NCI-H82 (cell line): ENCODE results near the gene SGK1.
"Not testable (repeated sequence)": the region's sequence is repeated elsewhere in the genome, so short reads cannot be mapped to it uniquely, and the experiment has no call there.

Experiments used
- DNase-seq: peaks from one replicate; lab custom pipeline; 2025; lab: John Stamatoyannopoulos, UW

The SGK1 gene

GRCh38 chr6:134223796-134224420, 94.0 kb downstream of the SGK1 start:
- DNase-seq: no peak

- DNase-seq: no peak
Measured at GRCh38 chr6:134221250-134221649, 96.7 kb downstream of the SGK1 start.

- no peak for DNase-seq
Measured at GRCh38 chr6:134217798-134218140, 100.1 kb downstream of the SGK1 start.

GRCh38 chr6:134217105-134217797, 100.7 kb downstream of the SGK1 start:
- DNase-seq: no peak

GRCh38 chr6:134216301-134217010, 101.5 kb downstream of the SGK1 start:
- DNase-seq: no peak

- DNase-seq: not testable (repeated sequence)
Measured at GRCh38 chr6:134213410-134213809, 104.5 kb downstream of the SGK1 start.

- no peak for DNase-seq
Measured at GRCh38 chr6:134211297-134211696, 106.6 kb downstream of the SGK1 start.

GRCh38 chr6:134207421-134207820, 110.5 kb downstream of the SGK1 start:
- no peak for DNase-seq

- peak; percentile 54 for DNase-seq
Measured at GRCh38 chr6:134205366-134205765, 112.5 kb downstream of the SGK1 start.

GRCh38 chr6:134204759-134205158, 113.2 kb downstream of the SGK1 start:
- DNase-seq: not testable (repeated sequence)

GRCh38 chr6:134204031-134204430, 113.9 kb downstream of the SGK1 start:
- no peak for DNase-seq

GRCh38 chr6:134201716-134202115, 116.2 kb downstream of the SGK1 start:
- DNase-seq: no peak

GRCh38 chr6:134199848-134200606, 117.9 kb downstream of the SGK1 start:
- no peak for DNase-seq

- DNase-seq: no peak
Measured at GRCh38 chr6:134198093-134198492, 119.8 kb downstream of the SGK1 start.

GRCh38 chr6:134197685-134198084, 120.2 kb downstream of the SGK1 start:
- DNase-seq: not testable (repeated sequence)

- DNase-seq: no peak
Measured at GRCh38 chr6:134196568-134197193, 121.2 kb downstream of the SGK1 start.

GRCh38 chr6:134195985-134196384, 121.9 kb downstream of the SGK1 start:
- no peak for DNase-seq

GRCh38 chr6:134195164-134195906, 122.6 kb downstream of the SGK1 start:
- DNase-seq: no peak

- no peak for DNase-seq
Measured at GRCh38 chr6:134193536-134194498, 124.1 kb downstream of the SGK1 start.

GRCh38 chr6:134192609-134193008, 125.3 kb downstream of the SGK1 start:
- peak; percentile 11 for DNase-seq
